ENCODE results near the gene PGAM5. TPM values are rescaled to one million over a fixed set of nuclear protein-coding genes. Genes with fewer than 3 reads are reported as not detected.

PGAM5 gene
- polyA plus RNA-seq, 2 of the 4 experiments (the other 2 are of a cell fraction) = 29.3 to 51.3 TPM

- ChIA-PET CTCF (no interaction called here), POLR2A (no interaction called here)
- no peak overlapping the region for H3K27ac ChIP-seq
- no peaks in the 10 kb centered on the region for H3K9me3 ChIP-seq
- no peak for ATAC-seq
- WGBS (ENCODE audit: missing lambda C conversion rate) = 82% methylated on average over 9 of the region's 9 CpGs
- FAIRE-seq = no peak
- no peaks in the 10 kb centered on the region for H3K4me1 ChIP-seq
- no peak overlapping the region for H3K4me2 ChIP-seq
- TF ChIP-seq ZFP36 (IDR thresholded peaks at IDR 0.05; ENCODE audit: borderline replicate concordance, partially characterized antibody) (no peak), RAD21 (conservative IDR thresholded peaks at IDR 0.05 in 1 of 2, IDR thresholded peaks at IDR 0.05 in 1 of 2) (no peak)
- DNase-seq (ENCODE audit: low read depth in 1 of 2, low spot score in 1 of 2) = no peak
- no peak overlapping the region for H3K4me3 ChIP-seq
These were observed 5.2 kb downstream of the PGAM5 start for GRCh38 chr12:132715874-132716273.

- TF ChIP-seq GATA3 (IDR thresholded peaks at IDR 0.05; ENCODE audit: borderline replicate concordance) (no peak), BCL3 (IDR thresholded peaks at IDR 0.05) (no peak), KDM5A (IDR thresholded peaks at IDR 0.05) (no peak), HES2 (IDR thresholded peaks at IDR 0.05) (no peak), RNF2 (IDR thresholded peaks at IDR 0.05; ENCODE audit: borderline replicate concordance, low read depth) (no peak), POLR2A (IDR thresholded peaks at IDR 0.05; ENCODE audit: low read length) (no peak), ZSCAN20 (CRISPR knock-in tag; IDR thresholded peaks at IDR 0.05) (no peak), CHD4 (IDR thresholded peaks at IDR 0.05; ENCODE audit: borderline replicate concordance) (no peak), KDM1A (IDR thresholded peaks at IDR 0.05; ENCODE audit: low read depth) (no peak), PBX3 (IDR thresholded peaks at IDR 0.05) (no peak), CEBPB (IDR thresholded peaks at IDR 0.05) (no peak), HOXA7 (CRISPR knock-in tag; IDR thresholded peaks at IDR 0.05) (no peak), POLR2AphosphoS2 (conservative IDR thresholded peaks at IDR 0.05; ENCODE audit: low read length) (no peak), RARB (CRISPR knock-in tag; IDR thresholded peaks at IDR 0.05) (no peak), ZC3H11A (IDR thresholded peaks at IDR 0.05) (no peak), ESRRA (IDR thresholded peaks at IDR 0.05; ENCODE audit: borderline replicate concordance, low read length) (no peak), TP53 (CRISPR knock-in tag; IDR thresholded peaks at IDR 0.05) (no peak), FOSB (CRISPR knock-in tag; IDR thresholded peaks at IDR 0.05) (no peak), CTCF (IDR thresholded peaks at IDR 0.05) (no peak)
- Histone ChIP-seq H3K27ac (no peak overlapping the region), H3K4me1 (no peaks in the 10 kb centered on the region), H3K4me2 (no peak overlapping the region), H3K9me3 (no peaks in the 10 kb centered on the region), H3K4me3 (no peak overlapping the region)
- ATAC-seq = no peak
- 77% methylated on average over 10 of the region's 11 CpGs for WGBS (ENCODE audit: missing lambda C conversion rate)
- CTCF ChIA-PET = no interaction called here
- no peak for FAIRE-seq
- POLR2A ChIA-PET = no interaction called here
- no peak for DNase-seq (ENCODE audit: low read depth in 1 of 2, low spot score in 1 of 2)
These were observed 5.7 kb downstream of the PGAM5 start for GRCh38 chr12:132716356-132716755.

GRCh38 chr12:132717011-132717410 lies 6.4 kb downstream of the PGAM5 start:
- Histone ChIP-seq H3K4me2 (no peak overlapping the region), H3K4me1 (no peaks in the 10 kb centered on the region), H3K4me3 (no peak overlapping the region), H3K9me3 (no peaks in the 10 kb centered on the region), H3K27ac (no peak overlapping the region)
- peak; percentile 3 to 22; a peak in 1 of 6 replicates for ATAC-seq
- WGBS (ENCODE audit: missing lambda C conversion rate) = 86% methylated on average over 9 of the region's 17 CpGs
- ChIA-PET POLR2A (interaction anchor here (0.6 kb wide), 1 partner anchor 26 kb away, joined by 6 read pairs; no protein-coding TSS in a partner anchor), CTCF (no interaction called here)
- no peak for DNase-seq (ENCODE audit: low read depth in 1 of 2, low spot score in 1 of 2)
- no peak for TF ChIP-seq GATA3 (IDR thresholded peaks at IDR 0.05; ENCODE audit: borderline replicate concordance)
- TF ChIP-seq TFCP2L1 (CRISPR knock-in tag; IDR thresholded peaks at IDR 0.05) = no peak
- no peak for TF ChIP-seq RAD21 (conservative IDR thresholded peaks at IDR 0.05 in 1 of 2, IDR thresholded peaks at IDR 0.05 in 1 of 2)
- no peak for TF ChIP-seq CTCF (IDR thresholded peaks at IDR 0.05)
- no peak for TF ChIP-seq ZC3H11A (IDR thresholded peaks at IDR 0.05)
- no peak for TF ChIP-seq POLR2AphosphoS2 (conservative IDR thresholded peaks at IDR 0.05; ENCODE audit: low read length)
- no peak for TF ChIP-seq PHF8 (IDR thresholded peaks at IDR 0.05; ENCODE audit: borderline replicate concordance, low read depth)
- TF ChIP-seq FOSB (CRISPR knock-in tag; IDR thresholded peaks at IDR 0.05) = no peak
- TF ChIP-seq ZFP36 (IDR thresholded peaks at IDR 0.05; ENCODE audit: borderline replicate concordance, partially characterized antibody) = no peak
- no peak for TF ChIP-seq NPAS2 (CRISPR knock-in tag; IDR thresholded peaks at IDR 0.05; ENCODE audit: borderline replicate concordance)
- TF ChIP-seq EHMT2 (IDR thresholded peaks at IDR 0.05; ENCODE audit: low read depth) = no peak
- no peak for FAIRE-seq
